HFFc6 (cell line): ENCODE measurements around the gene LMF1. TPM values are rescaled to one million over a fixed set of nuclear protein-coding genes. Genes with fewer than 3 reads are reported as not detected.

Experiments used
- DNase-seq: peaks from one replicate; pipeline ENCODE4 v3.0.0-alpha.2; 2018
- H3K27ac Mint-ChIP-seq: 2 replicates; pipeline ENCODE4 v1.8.0; 2020; ENCODE audit warnings: mild to moderate bottlenecking, mixed read lengths
- H3K27me3 Mint-ChIP-seq: 2 replicates; pipeline ENCODE4 v1.8.0; 2021; ENCODE audit warnings: mild to moderate bottlenecking, moderate library complexity, mixed read lengths; ENCODE audit not compliant: insufficient read depth
- H3K36me3 Mint-ChIP-seq: 2 replicates; pipeline ENCODE4 v1.8.0; 2021; ENCODE audit warnings: low read depth, mixed read lengths
- H3K4me1 Mint-ChIP-seq: 2 replicates; pipeline ENCODE4 v1.8.0; 2020; ENCODE audit warnings: low read depth, mixed read lengths
- H3K4me3 Mint-ChIP-seq: 2 replicates; pipeline ENCODE4 v1.8.0; 2020; ENCODE audit warnings: mild to moderate bottlenecking, moderate library complexity, mixed read lengths
- H3K9me3 Mint-ChIP-seq: 2 replicates; pipeline ENCODE4 v1.8.0; 2020; ENCODE audit warnings: mild to moderate bottlenecking, mixed read lengths
- total RNA-seq, 6 experiments: library from RNA; stranded (reverse); fragmentation: NEBNext Ultra II Directional; extraction: Animal tissue kit (Norgen Biotek cat#: 25700); gene quantifications; 2 replicates in 1 of 6; 3 replicates in 5 of 6; pipeline ENCODE4 v1.2.3, GENCODE V29; 2021
- TF ChIP-seq, protein P1 (sequence below): fragments of 200-600 bp; sonication (generic); IDR thresholded peaks from 2 replicates; pipeline ENCODE4 v1.5.0; 2021; ENCODE audit warnings: antibody characterized with exemption, mild to moderate bottlenecking

Gene LMF1
- total RNA-seq, 6 experiments from 2014 or later: 10.9 to 19.3 (median 14.2) TPM

DNA sequence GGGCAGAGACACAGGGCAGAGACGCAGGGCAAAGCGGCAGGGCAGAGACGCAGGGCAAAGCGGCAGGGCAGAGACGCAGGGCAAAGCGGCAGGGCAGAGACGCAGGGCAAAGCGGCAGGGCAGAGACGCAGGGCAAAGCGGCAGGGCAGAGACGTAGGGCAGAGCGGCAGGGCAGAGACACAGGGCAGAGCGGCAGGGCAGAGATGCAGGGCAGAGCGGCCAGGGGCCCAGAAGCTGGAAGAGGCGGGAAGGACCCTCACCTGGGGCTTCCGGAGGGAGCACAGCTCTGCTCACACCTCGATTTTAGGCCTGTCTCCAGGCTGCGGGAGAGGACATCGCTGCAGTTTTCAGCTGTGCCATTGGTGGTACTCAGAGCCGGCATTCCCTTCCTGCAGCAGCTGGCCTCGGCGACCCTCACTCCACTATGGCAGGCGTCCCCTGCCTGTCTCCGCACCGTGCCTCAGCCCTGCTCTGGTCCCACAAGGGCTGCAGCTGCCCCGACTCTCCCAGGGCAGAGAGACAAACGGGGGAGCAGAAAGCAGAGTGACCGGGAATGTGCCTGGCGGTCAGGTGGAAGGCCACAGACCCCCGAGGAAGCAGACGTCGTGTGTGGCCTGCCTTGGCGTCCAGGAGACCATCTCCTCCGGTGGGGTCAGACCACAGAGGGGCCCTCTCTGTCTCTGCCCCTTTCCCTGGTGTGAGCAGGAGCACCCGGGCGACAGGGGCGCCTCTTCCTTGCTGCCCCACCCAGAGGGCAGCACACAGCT, 40.7 kb upstream of the LMF1 start:
- H3K36me3 Mint-ChIP-seq: no peaks in the 10 kb centered on the region
- H3K4me3 Mint-ChIP-seq: no peak overlapping the region
- H3K27me3 Mint-ChIP-seq: peaks cover 32% of the 10 kb centered on the region
- H3K4me1 Mint-ChIP-seq: no peaks in the 10 kb centered on the region
- H3K9me3 Mint-ChIP-seq: no peaks in the 10 kb centered on the region
- DNase-seq: no peak
- TF ChIP-seq, protein P1, sequence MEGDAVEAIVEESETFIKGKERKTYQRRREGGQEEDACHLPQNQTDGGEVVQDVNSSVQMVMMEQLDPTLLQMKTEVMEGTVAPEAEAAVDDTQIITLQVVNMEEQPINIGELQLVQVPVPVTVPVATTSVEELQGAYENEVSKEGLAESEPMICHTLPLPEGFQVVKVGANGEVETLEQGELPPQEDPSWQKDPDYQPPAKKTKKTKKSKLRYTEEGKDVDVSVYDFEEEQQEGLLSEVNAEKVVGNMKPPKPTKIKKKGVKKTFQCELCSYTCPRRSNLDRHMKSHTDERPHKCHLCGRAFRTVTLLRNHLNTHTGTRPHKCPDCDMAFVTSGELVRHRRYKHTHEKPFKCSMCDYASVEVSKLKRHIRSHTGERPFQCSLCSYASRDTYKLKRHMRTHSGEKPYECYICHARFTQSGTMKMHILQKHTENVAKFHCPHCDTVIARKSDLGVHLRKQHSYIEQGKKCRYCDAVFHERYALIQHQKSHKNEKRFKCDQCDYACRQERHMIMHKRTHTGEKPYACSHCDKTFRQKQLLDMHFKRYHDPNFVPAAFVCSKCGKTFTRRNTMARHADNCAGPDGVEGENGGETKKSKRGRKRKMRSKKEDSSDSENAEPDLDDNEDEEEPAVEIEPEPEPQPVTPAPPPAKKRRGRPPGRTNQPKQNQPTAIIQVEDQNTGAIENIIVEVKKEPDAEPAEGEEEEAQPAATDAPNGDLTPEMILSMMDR: no peak
- H3K27ac Mint-ChIP-seq: no peak overlapping the region

DNA sequence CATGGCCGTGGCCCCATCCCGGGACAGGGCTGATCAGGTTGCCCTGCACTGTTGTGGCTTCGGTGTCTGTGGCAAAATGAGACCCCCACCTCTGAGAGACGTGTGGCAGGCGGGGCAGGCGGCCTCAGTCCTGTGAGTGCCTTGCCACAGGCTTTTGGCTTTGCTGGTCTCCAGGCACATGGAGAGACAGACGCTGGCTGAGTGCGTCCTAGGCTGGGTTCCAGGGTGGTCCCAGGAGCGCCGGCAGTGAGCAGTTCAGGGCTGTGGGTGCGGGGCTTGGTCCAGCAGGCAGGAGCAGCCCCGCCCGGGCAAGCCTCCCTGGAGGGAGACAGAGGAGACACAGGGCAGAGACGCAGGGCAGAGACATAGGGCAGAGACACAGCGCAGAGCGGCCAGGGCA, 40.0 kb upstream of the LMF1 start:
- no peak for DNase-seq
- TF ChIP-seq, protein P1: no peak
- no peaks in the 10 kb centered on the region for H3K36me3 Mint-ChIP-seq
- no peak overlapping the region for H3K27ac Mint-ChIP-seq
- H3K27me3 Mint-ChIP-seq: peaks cover 34% of the 10 kb centered on the region
- no peak overlapping the region for H3K4me3 Mint-ChIP-seq
- no peaks in the 10 kb centered on the region for H3K4me1 Mint-ChIP-seq
- no peaks in the 10 kb centered on the region for H3K9me3 Mint-ChIP-seq

DNA sequence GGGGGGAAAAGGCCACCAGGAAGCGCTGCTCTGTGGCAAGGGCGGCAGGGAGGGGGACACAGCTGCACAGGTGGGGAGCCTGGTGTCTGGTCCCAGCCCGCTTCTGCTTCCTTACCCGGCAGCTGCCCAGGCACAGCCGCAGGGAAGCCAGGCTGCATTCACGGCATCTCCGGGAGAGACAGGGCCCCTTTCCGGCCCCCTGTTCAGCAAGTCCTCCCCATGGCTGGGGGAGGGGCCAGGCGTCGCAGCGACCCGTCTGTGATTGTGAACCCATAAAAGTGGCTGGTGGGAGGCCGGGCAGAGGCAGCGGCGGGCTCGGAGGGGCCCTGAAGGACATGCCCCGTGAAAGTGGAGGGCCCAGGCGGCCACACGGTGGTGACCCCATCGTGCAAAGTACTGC, 39.5 kb upstream of the LMF1 start:
- no peaks in the 10 kb centered on the region for H3K36me3 Mint-ChIP-seq
- no peaks in the 10 kb centered on the region for H3K9me3 Mint-ChIP-seq
- TF ChIP-seq, protein P1: no peak
- no peak overlapping the region for H3K4me3 Mint-ChIP-seq
- peaks cover 34% of the 10 kb centered on the region for H3K27me3 Mint-ChIP-seq
- no peaks in the 10 kb centered on the region for H3K4me1 Mint-ChIP-seq
- no peak overlapping the region for H3K27ac Mint-ChIP-seq
- DNase-seq: no peak

DNA sequence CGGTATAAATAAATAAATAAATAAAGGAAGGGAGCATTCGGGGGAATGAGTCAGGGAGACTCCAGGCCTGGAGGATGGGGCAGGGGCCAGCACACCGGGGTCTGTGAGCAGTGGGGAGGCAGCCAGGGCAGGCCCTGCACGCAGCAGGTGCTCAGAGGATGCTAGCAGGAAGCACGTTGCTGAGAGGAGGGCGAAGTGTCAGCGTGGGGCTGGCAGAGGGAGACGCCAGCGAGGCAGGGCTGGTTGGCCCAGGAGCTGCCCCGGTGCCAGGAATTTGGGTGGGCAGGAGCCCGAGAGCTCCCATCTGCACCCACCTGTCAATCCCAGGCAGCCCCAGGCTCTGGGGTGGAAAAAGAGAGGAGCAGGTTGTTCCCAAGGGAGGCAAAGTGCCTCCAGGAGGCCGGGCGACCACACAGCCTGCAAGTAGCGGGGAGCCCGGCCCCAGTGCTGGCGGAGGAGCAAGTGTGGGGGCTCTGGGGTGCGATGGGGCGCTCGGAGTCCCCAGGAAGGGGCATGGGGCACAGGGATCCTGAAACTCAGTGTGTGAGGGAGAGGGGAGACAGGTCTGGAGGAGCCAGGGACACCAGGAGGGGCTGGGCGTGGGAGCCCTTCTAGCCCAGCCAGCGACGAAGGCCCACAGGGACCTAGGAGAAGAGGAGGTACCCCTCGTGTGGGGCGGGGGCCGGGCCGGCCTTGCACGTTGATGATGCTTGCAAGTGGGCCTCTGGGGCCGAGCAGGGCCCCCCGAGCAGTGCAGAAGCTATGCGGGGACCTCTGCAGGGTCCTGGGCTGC, 38.8 kb upstream of the LMF1 start:
- TF ChIP-seq, protein P1: no peak
- Mint-ChIP-seq H3K27ac (no peak overlapping the region), H3K27me3 (peaks cover 34% of the 10 kb centered on the region), H3K36me3 (no peaks in the 10 kb centered on the region), H3K4me3 (no peak overlapping the region), H3K4me1 (no peaks in the 10 kb centered on the region), H3K9me3 (no peaks in the 10 kb centered on the region)
- no peak for DNase-seq

DNA sequence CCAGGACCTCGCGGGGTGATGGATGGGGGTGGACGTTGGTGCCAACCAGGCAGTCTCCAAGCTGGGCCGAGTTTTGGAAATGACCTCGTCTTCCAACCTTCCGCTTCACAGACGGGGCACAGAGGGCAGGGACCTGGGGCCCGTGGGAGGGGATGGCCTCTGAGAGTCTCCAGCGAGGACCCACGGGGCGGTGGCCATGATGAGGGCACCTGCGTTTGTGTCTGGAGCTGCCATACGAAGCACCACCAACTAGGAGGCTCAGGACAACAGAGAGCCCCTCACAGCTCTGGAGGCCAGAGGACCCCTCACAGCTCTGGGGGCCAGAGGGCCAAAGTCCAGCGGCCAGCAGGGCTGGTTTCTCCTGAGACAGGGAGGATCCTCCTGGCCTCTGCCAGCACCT, 37.3 kb upstream of the LMF1 start:
- peaks cover 34% of the 10 kb centered on the region for H3K27me3 Mint-ChIP-seq
- no peaks in the 10 kb centered on the region for H3K36me3 Mint-ChIP-seq
- no peak overlapping the region for H3K27ac Mint-ChIP-seq
- TF ChIP-seq, protein P1: no peak
- no peak for DNase-seq
- H3K4me1 Mint-ChIP-seq: peaks cover 6% of the 10 kb centered on the region
- H3K9me3 Mint-ChIP-seq: no peaks in the 10 kb centered on the region
- no peak overlapping the region for H3K4me3 Mint-ChIP-seq
